A673 (cell line): ENCODE measurements around the gene ALG9. TPM values are rescaled to one million over a fixed set of nuclear protein-coding genes. Genes with fewer than 3 reads are reported as not detected.
"Not testable (repeated sequence)": the region's sequence is repeated elsewhere in the genome, so short reads cannot be mapped to it uniquely, and the experiment has no call there.

Source experiments
- BruUV-seq: library from RNA; stranded (reverse); fragments of 400-500 nt; replicated peaks from 2 replicates; lab custom pipeline; 2021; lab: Mats Ljungman, UMichigan
- CTCF ChIA-PET: fragments of 300-600 bp; sonication (Branson Sonifier 250); formaldehyde crosslinking; loops from one replicate; lab custom pipeline; 2022; ENCODE audit warnings: antibody characterized with exemption; lab: Charles Lee
- POLR2A ChIA-PET: fragments of 300-600 bp; sonication (Branson Sonifier 250); formaldehyde crosslinking; loops from one replicate; lab custom pipeline; 2022; ENCODE audit warnings: antibody characterized with exemption; ENCODE audit not compliant: low non-redundant PET; lab: Charles Lee
- DNase-seq: peaks from one replicate; pipeline ENCODE4 v3.0.0-alpha.2; 2015; ENCODE audit warnings: low spot score
- H3K27ac ChIP-seq: fragments of 200-600 bp; sonication (generic); 2 replicates; pipeline ENCODE4 v1.5.1; 2016; ENCODE audit warnings: mixed run types, low read depth, mild to moderate bottlenecking, mixed read lengths, antibody characterized with exemption, low read length; ENCODE audit not compliant: poor library complexity, severe bottlenecking
- H3K27me3 ChIP-seq: fragments of 200-600 bp; sonication (generic); replicated peaks from 2 replicates; pipeline ENCODE4 v1.6.1; 2017; ENCODE audit warnings: mixed run types, low read depth, mild to moderate bottlenecking, mixed read lengths, antibody characterized with exemption, low read length; ENCODE audit not compliant: insufficient read depth, poor library complexity
- H3K36me3 ChIP-seq: fragments of 200-600 bp; sonication (generic); 2 replicates; pipeline ENCODE4 v1.6.1; 2016; ENCODE audit warnings: mixed run types, mild to moderate bottlenecking, mixed read lengths, antibody characterized with exemption, low read length; ENCODE audit not compliant: insufficient read depth, poor library complexity, severe bottlenecking
- H3K4me1 ChIP-seq: fragments of 200-600 bp; sonication (generic); 2 replicates; pipeline ENCODE4 v1.6.1; 2017; ENCODE audit warnings: mixed run types, mild to moderate bottlenecking, mixed read lengths, antibody characterized with exemption, low read length; ENCODE audit not compliant: insufficient read depth, poor library complexity, severe bottlenecking
- H3K4me3 ChIP-seq: fragments of 200-600 bp; sonication (generic); 2 replicates; pipeline ENCODE4 v1.5.1; 2016; ENCODE audit warnings: low read depth, mixed run types, mild to moderate bottlenecking, mixed read lengths, low read length; ENCODE audit not compliant: poor library complexity, severe bottlenecking
- H3K9me3 ChIP-seq: fragments of 200-600 bp; sonication (generic); 2 replicates; pipeline ENCODE4 v1.6.1; 2016; ENCODE audit warnings: mixed run types, low read depth, mild to moderate bottlenecking, mixed read lengths, antibody characterized with exemption, low read length; ENCODE audit not compliant: poor library complexity, severe bottlenecking
- CTCF ChIP-seq: fragments of 300-800, 200-600 bp; sonication (generic); conservative IDR thresholded peaks from 2 replicates; pipeline ENCODE4 v1.5.1; 2017; ENCODE audit warnings: low read depth, mild to moderate bottlenecking, antibody characterized with exemption, low read length, moderate library complexity, mixed read lengths
- EZH2 ChIP-seq: fragments of 200-600 bp; sonication (generic); IDR thresholded peaks from 2 replicates; pipeline ENCODE4 v1.6.1; 2017; ENCODE audit warnings: borderline replicate concordance, low read depth, mild to moderate bottlenecking, mixed read lengths, antibody characterized with exemption, low read length; ENCODE audit not compliant: poor library complexity, severe bottlenecking
- intact Hi-C: fragments of 100-400 bp; cut with micrococcal nuclease; formaldehyde crosslinking; loops from one replicate; pipeline ENCODE4 v1.10.0; 2022; ENCODE audit not compliant: unreplicated experiment
- total RNA-seq: library from RNA; stranded (reverse); gene quantifications from 2 replicates; pipeline ENCODE4 v1.2.3, GENCODE V29; 2021

ALG9 gene
- total RNA-seq, 1 experiment from 2014 or later: 61.0 TPM

GRCh38 chr11:111905411-111905810, 34.0 kb upstream of the ALG9 start:
- ChIA-PET CTCF (no interaction called here), POLR2A (no interaction called here)
- H3K4me1 ChIP-seq: no peaks in the 10 kb centered on the region
- no peak overlapping the region for H3K27ac ChIP-seq
- BruUV-seq: no TSS peak
- H3K4me3 ChIP-seq: no peak overlapping the region
- no peaks in the 10 kb centered on the region for H3K9me3 ChIP-seq
- intact Hi-C loops: no loop called here
- H3K36me3 ChIP-seq: no peaks in the 10 kb centered on the region
- no peak for DNase-seq
- no peaks in the 10 kb centered on the region for H3K27me3 ChIP-seq
- TF ChIP-seq CTCF (no peak), EZH2 (no peak)

GRCh38 chr11:111886844-111887243, 15.5 kb upstream of the ALG9 start:
- CTCF ChIA-PET: no interaction called here
- BruUV-seq: no TSS peak
- POLR2A ChIA-PET: no interaction called here

GRCh38 chr11:111886032-111886431, 14.7 kb upstream of the ALG9 start:
- DNase-seq: no peak
- CTCF ChIA-PET: no interaction called here
- intact Hi-C loops: no loop called here
- no peaks in the 10 kb centered on the region for H3K36me3 ChIP-seq
- no peak for TF ChIP-seq CTCF
- TF ChIP-seq EZH2: no peak
- no peaks in the 10 kb centered on the region for H3K4me1 ChIP-seq
- BruUV-seq: no TSS peak
- POLR2A ChIA-PET: no interaction called here
- H3K27me3 ChIP-seq: no peaks in the 10 kb centered on the region
- H3K27ac ChIP-seq: no peak overlapping the region
- no peak overlapping the region for H3K4me3 ChIP-seq
- no peaks in the 10 kb centered on the region for H3K9me3 ChIP-seq

More at GRCh38 chr11:111886844-111887243, 15.5 kb upstream of the ALG9 start:
- no peak overlapping the region for H3K4me3 ChIP-seq
- TF ChIP-seq EZH2 (no peak), CTCF (no peak)
- no peak for DNase-seq
- H3K4me1 ChIP-seq: no peaks in the 10 kb centered on the region
- intact Hi-C loops: no loop called here
- no peak overlapping the region for H3K27ac ChIP-seq
- no peaks in the 10 kb centered on the region for H3K27me3 ChIP-seq
- no peaks in the 10 kb centered on the region for H3K9me3 ChIP-seq
- H3K36me3 ChIP-seq: no peaks in the 10 kb centered on the region

DNA sequence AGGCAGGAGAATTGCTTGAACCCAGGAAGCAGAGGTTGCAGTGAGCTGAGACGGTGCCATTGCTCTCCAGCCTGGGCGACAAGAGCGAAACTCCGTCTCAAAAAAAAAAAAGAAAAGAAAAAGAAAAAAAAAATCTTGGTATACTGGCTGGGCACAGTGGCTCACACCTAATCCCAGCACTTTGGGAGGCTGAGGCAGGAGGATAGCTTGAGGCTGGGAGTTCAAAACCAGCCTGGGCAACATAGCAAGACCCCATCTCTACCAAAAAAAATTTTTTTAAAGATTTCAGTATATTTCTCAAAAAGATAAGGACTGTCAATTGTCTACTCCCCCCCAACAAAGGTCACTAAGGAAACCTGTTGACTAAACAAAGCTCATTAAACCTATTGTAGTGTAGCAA, 13.7 kb upstream of the ALG9 start:
- POLR2A ChIA-PET, H3K36me3 ChIP-seq, H3K9me3 ChIP-seq, CTCF ChIA-PET, H3K4me3 ChIP-seq, BruUV-seq, H3K27ac ChIP-seq, H3K4me1 ChIP-seq, H3K27me3 ChIP-seq, intact Hi-C loops, DNase-seq: not testable (repeated sequence)
